HEK293T (cell line): Measurements from ENCODE around the gene RAPGEF1.

Experiments
- CTCF ChIA-PET: fragments of 350-600 bp; formaldehyde crosslinking; extraction: SDS; loops from one replicate; lab custom pipeline; 2021; ENCODE audit warnings: antibody characterized with exemption, inconsistent platforms; lab: Yijun Ruan, JAX
- POLR2A ChIA-PET: fragments of 350-600 bp; formaldehyde crosslinking; extraction: SDS; loops from one replicate; lab custom pipeline; 2020; ENCODE audit warnings: antibody characterized with exemption, inconsistent platforms; lab: Yijun Ruan, JAX
- DNase-seq: peaks from one replicate; pipeline ENCODE4 v3.0.0; 2012; ENCODE audit warnings: mixed read lengths; ENCODE audit errors: extremely low spot score
- ARNT ChIP-seq: fragments of 450-650 bp; IDR thresholded peaks from 2 replicates; pipeline ENCODE4 v1.6.1; 2017; ENCODE audit warnings: mild to moderate bottlenecking
- BHLHE40 ChIP-seq: fragments of 450-650 bp; IDR thresholded peaks from 2 replicates; pipeline ENCODE4 v1.6.1; 2016; ENCODE audit warnings: mild to moderate bottlenecking, moderate library complexity, borderline replicate concordance
- CTBP1 ChIP-seq: fragments of 450-650 bp; IDR thresholded peaks from 2 replicates; pipeline ENCODE4 v1.6.1; 2016; ENCODE audit warnings: borderline replicate concordance
- ELF4 ChIP-seq: fragments of 450-650 bp; IDR thresholded peaks from 2 replicates; pipeline ENCODE4 v1.6.1; 2017; ENCODE audit warnings: antibody characterized with exemption
- FOXA1 ChIP-seq: fragments of 450-650 bp; IDR thresholded peaks from 2 replicates; pipeline ENCODE4 v1.6.1; 2016; ENCODE audit warnings: mild to moderate bottlenecking
- FOXK2 ChIP-seq: fragments of 450-650 bp; IDR thresholded peaks from 2 replicates; pipeline ENCODE4 v1.6.1; 2016; ENCODE audit warnings: mild to moderate bottlenecking
- FOXM1 ChIP-seq: fragments of 450-650 bp; IDR thresholded peaks from 2 replicates; pipeline ENCODE4 v1.6.1; 2017; ENCODE audit warnings: mild to moderate bottlenecking, borderline replicate concordance
- HDGF ChIP-seq: fragments of 450-650 bp; IDR thresholded peaks from 2 replicates; pipeline ENCODE4 v1.6.1; 2017; ENCODE audit warnings: antibody characterized with exemption, borderline replicate concordance
- L3MBTL2 ChIP-seq: fragments of 450-650 bp; conservative IDR thresholded peaks from 2 replicates; pipeline ENCODE4 v1.6.1; 2016; ENCODE audit warnings: mild to moderate bottlenecking
- LEF1 ChIP-seq: fragments of 450-650 bp; IDR thresholded peaks from 2 replicates; pipeline ENCODE4 v1.6.1; 2017; ENCODE audit warnings: mild to moderate bottlenecking, borderline replicate concordance
- NFRKB ChIP-seq: fragments of 450-650 bp; IDR thresholded peaks from 2 replicates; pipeline ENCODE4 v1.6.1; 2016; ENCODE audit warnings: mild to moderate bottlenecking, moderate library complexity
- SP1 ChIP-seq: fragments of 450-650 bp; IDR thresholded peaks from 2 replicates; pipeline ENCODE4 v1.6.1; 2017
- SUZ12 ChIP-seq: fragments of 450-650 bp; IDR thresholded peaks from 2 replicates; pipeline ENCODE4 v1.6.1; 2016; ENCODE audit warnings: mild to moderate bottlenecking
- TARDBP ChIP-seq: fragments of 450-650 bp; IDR thresholded peaks from 2 replicates; pipeline ENCODE4 v1.6.1; 2016
- ZNF384 ChIP-seq: fragments of 450-650 bp; IDR thresholded peaks from 2 replicates; pipeline ENCODE4 v1.6.1; 2016
- TF ChIP-seq, protein P1 (sequence below): fragments of 450-650 bp; IDR thresholded peaks from 2 replicates; pipeline ENCODE4 v1.6.1; 2016

Gene RAPGEF1

DNA sequence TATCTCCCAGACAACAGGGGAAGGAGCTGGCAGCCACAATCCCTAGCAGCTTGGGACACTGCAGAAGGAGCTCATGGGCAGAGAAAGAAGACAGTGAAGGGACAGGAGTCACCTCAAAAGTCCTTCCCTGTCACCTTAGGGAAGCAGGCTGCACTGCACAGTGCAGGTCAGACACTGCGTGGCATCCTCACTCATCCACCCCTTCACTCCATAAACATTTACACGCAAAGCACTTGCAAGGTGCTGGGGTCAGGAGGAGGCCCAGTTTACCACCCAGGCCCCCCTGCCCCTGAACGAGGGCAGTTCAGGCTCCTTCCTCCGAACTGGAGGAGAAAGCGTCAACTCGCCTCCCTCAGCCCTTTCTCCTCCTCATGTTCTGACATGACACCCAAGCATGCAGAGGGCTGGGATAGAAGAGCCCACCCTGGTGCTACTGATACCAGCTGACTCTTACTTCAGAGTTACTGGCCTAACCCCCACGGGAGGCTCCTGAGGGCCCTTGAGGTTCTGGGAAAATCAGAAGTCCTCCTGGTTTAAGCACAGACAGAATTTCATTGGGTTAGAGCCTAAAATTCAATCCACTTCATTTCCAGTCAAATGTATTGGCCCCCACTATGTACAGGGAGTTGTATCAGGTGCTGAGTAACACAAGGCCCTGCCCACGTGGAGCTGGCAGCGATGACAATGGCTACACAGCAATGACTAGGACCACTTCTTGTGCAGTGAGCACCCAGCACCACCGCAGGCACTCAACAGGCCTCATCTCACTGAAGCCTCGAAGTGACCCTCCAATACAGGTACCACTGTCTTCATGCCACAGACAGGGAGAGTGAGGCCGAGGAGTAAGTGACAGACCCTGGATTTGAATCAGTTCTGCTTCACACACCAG is 70.4 kb downstream of the RAPGEF1 start:
- no peak for DNase-seq
- TF ChIP-seq SUZ12, result no peak
- no peak for TF ChIP-seq ZNF384
- TF ChIP-seq ARNT, result no peak
- TF ChIP-seq LEF1, result no peak
- TF ChIP-seq CTBP1, result no peak
- no peak for TF ChIP-seq NFRKB
- no peak for TF ChIP-seq FOXM1
- no peak for TF ChIP-seq L3MBTL2
- TF ChIP-seq TARDBP, result no peak
- TF ChIP-seq, protein P1, sequence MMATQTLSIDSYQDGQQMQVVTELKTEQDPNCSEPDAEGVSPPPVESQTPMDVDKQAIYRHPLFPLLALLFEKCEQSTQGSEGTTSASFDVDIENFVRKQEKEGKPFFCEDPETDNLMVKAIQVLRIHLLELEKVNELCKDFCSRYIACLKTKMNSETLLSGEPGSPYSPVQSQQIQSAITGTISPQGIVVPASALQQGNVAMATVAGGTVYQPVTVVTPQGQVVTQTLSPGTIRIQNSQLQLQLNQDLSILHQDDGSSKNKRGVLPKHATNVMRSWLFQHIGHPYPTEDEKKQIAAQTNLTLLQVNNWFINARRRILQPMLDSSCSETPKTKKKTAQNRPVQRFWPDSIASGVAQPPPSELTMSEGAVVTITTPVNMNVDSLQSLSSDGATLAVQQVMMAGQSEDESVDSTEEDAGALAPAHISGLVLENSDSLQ, result no peak
- TF ChIP-seq FOXK2, result no peak
- no peak for TF ChIP-seq SP1
- no peak for TF ChIP-seq FOXA1
- TF ChIP-seq BHLHE40, result no peak
- TF ChIP-seq HDGF, result no peak
- TF ChIP-seq ELF4, result no peak
- ChIA-PET CTCF (interaction anchor here (0.9 kb wide), 1 partner anchor 22 kb away, joined by 4 read pairs; no protein-coding TSS in a partner anchor), POLR2A (no interaction called here)

DNA sequence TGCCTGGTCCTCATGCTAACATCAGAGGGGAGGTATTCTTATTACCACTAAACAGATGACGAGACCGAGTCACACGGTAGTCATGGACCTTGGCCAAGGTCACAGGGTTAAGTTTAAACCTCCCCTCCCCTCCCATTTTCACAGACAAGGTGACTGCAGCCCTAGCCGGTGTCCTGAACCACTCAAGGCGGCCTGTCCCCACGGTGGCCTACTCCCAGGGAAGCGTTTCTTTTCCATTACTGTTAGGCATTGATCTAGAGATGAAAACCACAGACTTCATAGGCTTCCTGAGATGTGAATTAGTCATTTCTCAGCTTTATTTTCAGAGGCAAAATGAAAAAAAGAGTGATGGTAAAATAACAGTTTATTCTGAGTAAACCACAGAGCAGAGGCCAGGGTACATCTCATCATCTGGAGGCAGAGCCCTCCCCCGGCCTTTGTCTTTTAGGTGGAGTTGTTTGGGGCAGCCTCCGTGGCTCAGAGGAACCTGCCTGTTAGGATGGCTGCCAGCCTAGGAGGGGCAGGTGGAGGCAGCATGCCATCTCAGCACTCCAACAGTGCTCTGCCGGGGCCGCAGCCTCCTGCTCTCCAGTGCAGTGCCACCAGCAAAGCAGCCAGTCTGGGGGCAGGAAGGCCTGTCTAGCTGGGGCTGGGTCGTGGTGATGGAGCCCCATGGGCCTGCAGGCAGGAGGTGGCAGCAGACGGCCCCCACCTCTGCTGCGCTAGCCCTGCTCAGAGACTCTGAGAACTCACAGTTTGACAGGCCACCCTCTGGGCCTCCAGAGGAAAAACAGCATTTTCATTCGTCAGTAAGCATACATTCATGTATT is 71.2 kb downstream of the RAPGEF1 start:
- TF ChIP-seq ZNF384 (no peak), HDGF (no peak), ARNT (no peak), ELF4 (no peak), TARDBP (no peak), L3MBTL2 (no peak), CTBP1 (no peak), FOXA1 (no peak), LEF1 (no peak), SUZ12 (no peak), BHLHE40 (no peak)
- TF ChIP-seq, protein P1, result no peak
- DNase-seq, result no peak
- ChIA-PET POLR2A (no interaction called here), CTCF (interaction anchor here (0.6 to 0.9 kb wide), 2 partner anchors 9 to 21 kb away, joined by 4 to 7 read pairs; no protein-coding TSS in a partner anchor)

DNA sequence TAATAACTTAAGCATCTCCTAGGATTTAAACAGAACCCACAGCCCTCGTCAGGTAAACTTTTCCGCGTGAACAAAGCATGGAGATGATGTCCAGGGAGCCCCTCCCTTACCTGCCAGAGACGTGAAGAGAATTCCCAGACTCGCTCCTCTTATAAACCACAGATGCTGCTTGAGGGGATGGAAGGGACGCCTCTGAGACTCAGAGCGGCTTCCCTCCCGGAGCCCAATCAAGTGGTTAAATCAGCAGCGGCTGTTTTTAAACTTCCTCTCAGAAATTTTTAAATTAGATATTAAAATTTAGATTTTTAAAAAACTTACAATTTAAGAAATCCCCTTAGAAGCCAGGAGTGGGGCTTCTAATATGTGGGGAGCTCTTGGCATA is 71.8 kb downstream of the RAPGEF1 start:
- ChIA-PET POLR2A (no interaction called here), CTCF (interaction anchor here (0.6 kb wide), 1 partner anchor 9 kb away, joined by 7 read pairs; no protein-coding TSS in a partner anchor)
- no peak for TF ChIP-seq FOXA1
- TF ChIP-seq ELF4, result no peak
- no peak for TF ChIP-seq LEF1
- no peak for TF ChIP-seq L3MBTL2
- no peak for TF ChIP-seq SP1
- no peak for TF ChIP-seq NFRKB
- TF ChIP-seq CTBP1, result no peak
- TF ChIP-seq, protein P1, result no peak
- no peak for TF ChIP-seq SUZ12
- TF ChIP-seq TARDBP, result no peak
- TF ChIP-seq FOXK2, result no peak
- TF ChIP-seq BHLHE40, result no peak
- TF ChIP-seq ARNT, result no peak
- no peak for TF ChIP-seq FOXM1
- no peak for TF ChIP-seq ZNF384
- no peak for TF ChIP-seq HDGF
- DNase-seq, result no peak

DNA sequence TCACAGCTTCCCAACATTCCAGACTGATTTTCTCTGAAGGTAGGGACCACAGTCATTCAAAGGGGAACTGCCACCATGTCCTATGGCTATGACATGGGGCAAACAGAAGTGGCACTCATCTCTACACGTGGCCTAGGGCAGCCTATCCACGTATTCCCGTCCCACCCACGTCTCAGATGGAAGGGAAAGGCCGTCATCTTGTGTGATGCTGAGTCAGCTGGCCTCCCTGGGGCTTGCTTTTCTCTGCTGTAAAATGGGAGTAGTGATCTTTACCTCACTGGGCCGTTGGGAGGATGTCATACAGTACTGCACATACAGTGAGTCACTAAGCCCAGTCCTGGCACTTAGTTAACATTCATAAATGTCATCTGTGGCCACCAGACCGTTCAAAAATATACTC is 72.3 kb downstream of the RAPGEF1 start:
- ChIA-PET CTCF (interaction anchor here (0.6 kb wide), 2 partner anchors 8 to 11 kb away, joined by 4 to 7 read pairs; no protein-coding TSS in a partner anchor), POLR2A (no interaction called here)
- TF ChIP-seq ELF4, result no peak
- TF ChIP-seq CTBP1, result no peak
- no peak for TF ChIP-seq BHLHE40
- TF ChIP-seq FOXM1, result no peak
- no peak for TF ChIP-seq SP1
- TF ChIP-seq TARDBP, result no peak
- no peak for TF ChIP-seq NFRKB
- no peak for TF ChIP-seq FOXA1
- TF ChIP-seq HDGF, result no peak
- TF ChIP-seq LEF1, result no peak
- TF ChIP-seq ZNF384, result no peak
- no peak for TF ChIP-seq L3MBTL2
- TF ChIP-seq ARNT, result no peak
- TF ChIP-seq, protein P1, result no peak
- no peak for DNase-seq
